ENCODE results near the gene PTPA.
"Not testable (repeated sequence)": the region's sequence is repeated elsewhere in the genome, so short reads cannot be mapped to it uniquely, and the experiment has no call there.

PTPA gene

GRCh38 chr9:129161534-129161837, 50.3 kb downstream of the PTPA start:
- DNase-seq: no peak

- no peak for DNase-seq
These were observed 51.4 kb downstream of the PTPA start for GRCh38 chr9:129162497-129163197.

- DNase-seq: not testable (repeated sequence)
These were observed 52.0 kb downstream of the PTPA start for GRCh38 chr9:129163198-129163670.

GRCh38 chr9:129163753-129164152, 52.5 kb downstream of the PTPA start:
- no peak for DNase-seq

GRCh38 chr9:129164246-129164930, 53.2 kb downstream of the PTPA start:
- no peak for DNase-seq

DNA sequence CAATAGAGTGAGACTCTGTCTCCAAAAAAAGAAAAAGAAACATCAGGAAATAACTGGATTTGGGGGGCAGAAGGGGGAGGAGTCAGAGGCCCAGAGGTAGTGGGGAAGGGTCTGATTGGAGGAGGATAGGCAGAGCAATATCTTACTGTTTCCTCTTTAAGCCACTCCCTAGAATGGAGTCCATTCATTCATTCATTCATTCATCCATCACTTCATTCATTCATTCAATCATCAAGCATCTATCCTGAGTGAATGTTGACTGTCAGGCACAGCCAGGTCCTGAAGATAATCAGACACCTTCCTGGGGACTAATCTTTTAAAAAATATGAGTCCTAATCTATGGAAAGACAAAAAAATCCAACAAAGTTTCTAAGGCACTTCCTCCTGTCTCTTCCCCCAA, 54.0 kb downstream of the PTPA start:
- DNase-seq: no peak

DNA sequence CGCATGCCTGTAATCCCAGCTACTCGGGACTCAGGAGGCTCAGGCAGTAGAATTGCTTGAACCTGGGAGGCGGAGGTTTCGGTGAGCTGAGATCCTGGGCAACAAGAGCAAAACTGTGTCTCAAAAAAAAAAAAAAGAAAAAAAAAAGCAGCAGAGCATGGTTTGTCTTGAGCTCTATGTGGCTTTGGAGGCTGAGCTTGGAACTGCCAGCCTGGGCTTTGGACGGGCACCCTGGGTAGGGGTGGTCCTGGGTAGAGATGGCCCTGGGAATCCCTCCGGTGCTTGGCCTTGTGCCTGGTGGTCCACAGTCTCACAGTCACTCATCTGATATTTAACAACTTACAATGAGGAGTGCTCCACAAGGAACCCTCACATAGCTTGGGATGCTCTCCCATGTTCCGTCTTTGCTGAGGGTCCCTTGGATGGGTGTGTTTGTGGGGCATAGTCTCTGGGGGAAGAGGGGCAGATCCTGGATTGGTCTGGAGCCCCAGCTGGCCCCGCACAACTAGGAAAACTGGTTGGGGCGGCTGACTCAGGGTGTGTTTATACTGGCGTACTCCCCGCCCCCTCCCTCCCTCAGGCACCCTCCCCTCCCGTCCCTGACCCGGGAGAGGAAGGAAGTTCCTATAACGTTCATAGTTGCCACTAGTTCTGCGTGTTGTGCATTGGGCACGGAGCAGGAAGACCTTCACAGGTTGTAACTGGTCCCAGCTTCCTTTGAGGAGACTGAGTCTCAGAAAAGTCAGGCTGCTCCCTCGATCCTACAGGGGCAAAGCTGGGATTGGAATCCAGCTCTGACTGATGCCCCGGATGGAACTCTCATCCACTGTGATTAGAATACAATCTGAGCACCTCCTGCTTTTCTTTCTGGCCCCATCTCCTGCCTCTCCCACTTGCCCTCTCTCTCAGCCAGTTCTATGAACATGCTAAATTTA, 55.7 kb downstream of the PTPA start:
- DNase-seq: no peak

- DNase-seq: no peak
These were observed 59.0 kb downstream of the PTPA start for GRCh38 chr9:129170229-129170628.

- DNase-seq: no peak
These were observed 61.0 kb downstream of the PTPA start for GRCh38 chr9:129171993-129172751.

- DNase-seq: no peak
These were observed 61.6 kb downstream of the PTPA start for GRCh38 chr9:129172816-129173215.

DNA sequence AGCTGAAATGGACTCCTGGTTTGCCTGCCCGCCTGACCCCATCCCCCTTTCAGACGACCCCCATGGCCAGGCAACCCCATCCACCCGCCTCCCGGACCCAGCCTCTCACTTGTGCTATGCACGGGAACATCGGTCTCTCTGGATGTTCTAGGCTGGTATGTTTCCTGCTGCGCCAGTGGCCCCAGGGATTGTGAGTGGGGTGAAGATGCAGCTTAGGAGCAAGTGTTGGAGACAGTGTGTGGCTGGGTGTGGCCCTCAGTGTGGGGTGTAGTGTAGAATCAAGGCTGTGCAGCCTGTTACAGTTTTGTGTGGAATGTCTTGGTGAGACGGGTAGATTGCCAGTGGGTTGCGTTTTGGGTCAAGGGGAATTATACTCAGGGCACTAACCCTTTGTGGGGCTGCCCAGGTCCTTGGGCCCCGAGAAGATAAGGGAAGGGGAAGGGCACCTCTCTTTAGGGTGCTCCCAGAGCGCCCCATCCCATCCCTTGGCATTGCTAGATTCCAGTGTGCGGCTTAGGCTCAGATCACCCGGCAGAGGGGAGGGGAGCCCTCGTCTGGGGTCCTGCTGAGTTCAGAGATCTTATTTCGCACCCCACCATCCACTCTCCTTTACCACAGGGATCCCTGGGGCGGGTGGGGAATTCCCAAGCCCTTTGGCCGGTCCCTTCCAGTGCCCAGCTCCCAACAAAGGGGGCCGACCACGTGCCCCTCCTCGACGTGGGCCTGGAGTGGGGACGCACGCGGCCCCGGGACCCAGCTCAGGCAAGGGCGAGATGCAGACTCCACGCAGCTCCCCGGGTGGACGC, 62.3 kb downstream of the PTPA start:
- no peak for DNase-seq

GRCh38 chr9:129174102-129174723, 63.0 kb downstream of the PTPA start:
- peak; percentile 81 for DNase-seq

- DNase-seq: no peak
These were observed 63.7 kb downstream of the PTPA start for GRCh38 chr9:129174724-129175514.

GRCh38 chr9:129175515-129175824, 64.3 kb downstream of the PTPA start:
- DNase-seq: no peak

DNA sequence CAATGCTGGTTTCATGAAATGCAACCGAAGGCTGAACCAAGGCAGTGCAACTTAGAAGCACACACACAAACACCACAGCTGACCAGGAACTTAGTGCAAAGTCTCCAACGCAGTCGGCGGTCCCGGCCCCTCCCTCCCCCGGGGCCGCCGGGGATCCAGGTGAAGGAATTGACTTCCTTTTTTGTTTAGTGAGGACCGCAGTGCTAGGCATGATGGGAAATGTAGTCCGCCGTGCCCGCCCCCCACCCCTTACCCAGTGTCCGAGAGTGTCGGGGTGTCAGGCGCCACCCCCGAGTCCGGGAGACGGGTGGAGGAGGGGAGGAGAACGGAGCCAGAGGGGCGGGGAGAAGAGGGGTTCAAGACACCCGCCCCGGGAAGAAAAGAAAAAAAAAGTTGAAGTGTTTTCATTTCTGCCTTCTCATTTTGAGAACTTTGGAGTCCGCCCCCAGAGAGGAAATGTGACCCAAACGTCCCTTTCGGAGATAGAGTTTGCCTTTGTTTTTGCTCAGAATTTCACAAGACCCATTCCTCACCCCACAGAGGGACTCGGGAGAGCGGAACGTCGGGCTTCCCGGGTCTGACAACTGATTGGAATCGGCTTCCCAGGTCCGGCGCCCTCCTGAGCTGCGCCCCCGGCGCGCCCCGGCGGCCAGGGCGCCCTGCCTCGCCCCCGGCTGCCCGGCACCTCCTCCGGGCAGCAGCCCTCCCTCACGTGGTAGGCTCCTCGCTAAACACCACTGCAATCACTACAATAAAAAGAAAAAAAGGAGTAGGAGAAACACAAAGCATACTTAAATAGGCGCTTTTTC, 64.8 kb downstream of the PTPA start:
- DNase-seq: peak; percentile 38

- DNase-seq: no peak
These were observed 65.7 kb downstream of the PTPA start for GRCh38 chr9:129176701-129177442.

GRCh38 chr9:129177443-129177790, 66.2 kb downstream of the PTPA start:
- no peak for DNase-seq

- DNase-seq: peak; percentile 93
These were observed 66.8 kb downstream of the PTPA start, which contains the start of gene IER5L for GRCh38 chr9:129177791-129178567. IER5L (minus strand) TSS chr9:129178261; CDS start chr9:129178052, 209 bp downstream.
